GM18909 (cell line): Measurements from ENCODE around the gene GPR55.

Experiments
- ATAC-seq: cut with Tn5 transposase; IDR thresholded peaks from one replicate; pipeline ENCODE4 v1.9.1; 2021; ENCODE audit warnings: mild to moderate bottlenecking; ENCODE audit not compliant: unreplicated experiment, poor library complexity

GPR55 gene

DNA sequence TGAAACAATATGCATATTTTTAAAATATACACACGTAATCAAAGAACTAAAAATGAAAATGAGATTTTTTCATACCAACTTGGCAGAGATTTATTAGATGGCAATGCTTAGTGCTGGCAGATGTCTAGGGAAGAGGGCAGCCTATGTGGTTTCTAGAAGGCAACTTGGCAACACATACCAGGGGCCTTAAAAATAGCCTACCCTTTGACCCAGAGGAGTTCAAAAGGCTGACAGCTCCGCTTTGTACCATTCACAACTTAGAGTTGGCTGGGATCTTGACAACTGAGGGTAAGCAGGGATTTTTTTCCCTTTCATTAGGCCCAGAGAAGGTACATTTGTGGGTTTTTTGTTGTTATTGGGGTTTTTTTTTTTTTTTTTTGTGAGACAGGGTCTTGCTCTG is 26.4 kb upstream of the GPR55 start:
- ATAC-seq, result no peak

DNA sequence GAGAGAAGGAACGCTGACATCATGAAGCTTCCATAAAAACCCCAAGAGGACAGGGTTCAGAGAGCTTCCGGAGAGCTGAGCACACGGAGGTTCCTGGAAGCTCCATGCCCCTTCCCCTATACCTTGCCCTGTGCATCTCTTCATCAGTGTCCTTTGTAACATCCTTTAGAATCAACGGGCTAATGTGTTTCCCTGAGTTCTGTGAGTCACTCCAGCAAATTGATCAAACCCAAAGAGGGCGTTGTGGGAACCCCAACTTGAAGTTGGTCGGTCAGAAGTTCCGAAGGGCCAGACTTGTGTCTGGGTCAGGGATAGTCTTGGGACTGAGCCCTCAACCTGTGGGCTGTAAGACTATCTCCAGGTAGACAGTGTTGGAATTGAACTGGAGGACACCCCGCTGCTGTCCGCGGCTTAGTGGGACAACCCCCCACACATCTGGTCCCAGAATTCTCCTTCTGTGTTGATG is 25.9 kb upstream of the GPR55 start:
- ATAC-seq, result no peak

DNA sequence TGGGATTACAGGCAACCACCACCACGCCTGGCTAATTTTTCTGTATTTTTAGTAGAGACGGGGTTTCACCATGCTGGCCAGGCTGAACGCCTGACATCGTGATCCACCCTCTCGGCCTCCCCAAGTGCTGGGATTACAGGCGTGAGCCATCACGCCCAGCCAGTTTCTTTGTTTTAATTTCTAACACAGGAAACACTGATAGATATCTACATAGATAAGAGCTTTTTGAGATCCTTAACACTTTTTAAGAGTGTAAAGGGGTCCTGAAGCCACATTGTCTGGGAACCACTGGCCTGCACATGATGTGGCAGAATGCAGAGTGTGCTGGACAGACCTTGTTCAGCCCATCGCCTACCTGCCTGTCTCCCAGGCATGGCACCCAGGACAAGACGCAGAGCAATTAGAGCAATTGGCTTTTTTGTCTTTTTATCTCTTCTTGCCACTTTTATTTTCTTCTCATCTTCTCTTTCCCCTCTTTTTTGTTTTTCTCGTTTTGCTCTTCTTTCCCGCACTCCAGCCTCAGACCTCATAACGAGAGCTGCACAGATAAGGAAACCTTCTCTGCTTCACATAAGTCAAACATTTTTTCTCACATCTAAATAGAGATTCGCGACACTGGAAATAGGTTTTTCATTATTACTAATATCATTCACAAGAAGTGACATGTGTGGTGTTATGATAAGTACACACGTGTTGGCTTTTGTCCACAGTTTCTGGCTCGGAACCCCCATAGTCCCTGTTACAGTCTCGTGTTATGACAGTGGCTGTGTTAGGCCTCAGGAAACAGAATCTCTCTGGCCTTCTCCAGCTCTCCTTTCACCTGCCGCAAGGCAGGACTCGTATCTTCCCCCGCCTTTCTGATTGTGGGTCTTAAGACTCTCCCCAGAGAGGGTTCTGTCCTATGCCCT is 25.2 kb upstream of the GPR55 start:
- peak; percentile 60 for ATAC-seq

DNA sequence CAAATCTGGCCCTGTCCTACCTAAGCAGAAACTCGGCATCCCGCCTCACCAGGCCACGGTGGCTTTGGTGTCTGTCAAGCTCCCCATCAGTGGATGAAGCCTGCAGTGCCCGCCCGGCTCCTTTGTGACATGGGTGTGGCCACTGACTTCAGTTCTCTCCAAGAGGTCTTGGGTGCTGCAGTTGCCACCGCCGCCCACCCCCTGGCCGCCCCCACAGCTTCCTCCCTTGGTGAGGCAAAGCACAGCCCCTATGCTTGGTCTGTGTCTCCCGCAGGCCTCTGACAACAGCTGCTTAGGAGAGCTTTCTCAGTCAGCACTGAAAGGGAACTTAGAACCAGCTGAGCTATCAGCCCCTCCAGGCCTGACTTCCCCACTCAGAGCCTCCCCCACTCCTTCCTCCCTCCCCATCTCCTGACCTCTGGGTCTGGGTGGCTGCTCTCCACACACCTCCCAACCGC is 22.9 kb upstream of the GPR55 start:
- ATAC-seq, result no peak

DNA sequence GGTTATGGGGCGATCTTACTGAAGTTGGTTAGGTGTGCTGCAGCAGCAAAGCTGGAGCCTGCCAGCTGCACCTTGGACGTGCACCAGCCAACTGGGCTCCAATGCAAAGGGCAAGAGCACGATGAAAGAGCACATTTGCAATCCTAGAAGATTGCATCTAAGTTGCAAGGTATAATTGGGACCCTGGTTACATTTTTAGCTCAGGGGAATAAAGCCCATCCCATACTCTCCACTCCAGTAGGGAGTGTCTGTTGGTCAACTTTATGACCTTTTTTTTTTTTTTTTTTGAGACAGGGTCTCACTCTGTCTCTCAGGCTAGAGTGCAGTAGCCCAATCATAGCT is 22.2 kb upstream of the GPR55 start:
- ATAC-seq, result no peak

DNA sequence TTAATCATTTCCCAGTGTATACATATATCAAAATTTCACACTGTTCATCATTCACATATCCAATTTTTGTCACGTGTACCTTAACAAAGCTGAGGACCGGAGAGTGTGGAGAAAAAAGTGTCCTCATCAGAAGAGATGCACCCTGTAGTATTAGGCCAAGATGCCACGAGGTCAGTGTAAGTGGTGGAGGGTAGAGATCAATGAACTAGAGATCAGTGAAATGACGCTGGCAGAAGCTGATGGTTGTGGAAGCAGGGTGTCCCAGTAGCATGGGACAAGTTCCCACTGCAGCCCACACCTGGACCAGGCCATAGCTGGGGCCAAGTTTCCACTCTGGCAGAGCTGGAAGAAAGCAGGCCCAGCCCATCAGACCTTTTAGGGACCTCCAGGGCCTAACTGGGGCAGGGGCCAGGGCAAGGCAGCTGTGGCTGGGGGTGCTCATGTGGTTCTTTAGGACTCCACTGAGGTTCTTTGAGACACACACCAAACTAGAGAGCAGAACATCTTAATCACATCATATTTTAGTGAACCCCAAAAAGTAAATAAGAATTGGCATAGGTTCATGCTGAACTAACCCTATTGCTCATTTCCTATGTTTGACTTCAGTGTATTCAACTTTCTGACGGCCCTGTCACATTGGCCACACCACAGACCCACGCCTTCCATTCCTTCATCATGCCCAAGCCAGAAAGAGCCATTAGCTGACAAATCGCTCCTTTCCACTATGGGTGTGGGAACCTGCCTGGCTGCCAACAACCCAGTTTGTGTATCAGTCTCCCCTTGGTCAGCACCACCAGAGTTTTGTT is 21.6 kb upstream of the GPR55 start:
- ATAC-seq, result no peak

DNA sequence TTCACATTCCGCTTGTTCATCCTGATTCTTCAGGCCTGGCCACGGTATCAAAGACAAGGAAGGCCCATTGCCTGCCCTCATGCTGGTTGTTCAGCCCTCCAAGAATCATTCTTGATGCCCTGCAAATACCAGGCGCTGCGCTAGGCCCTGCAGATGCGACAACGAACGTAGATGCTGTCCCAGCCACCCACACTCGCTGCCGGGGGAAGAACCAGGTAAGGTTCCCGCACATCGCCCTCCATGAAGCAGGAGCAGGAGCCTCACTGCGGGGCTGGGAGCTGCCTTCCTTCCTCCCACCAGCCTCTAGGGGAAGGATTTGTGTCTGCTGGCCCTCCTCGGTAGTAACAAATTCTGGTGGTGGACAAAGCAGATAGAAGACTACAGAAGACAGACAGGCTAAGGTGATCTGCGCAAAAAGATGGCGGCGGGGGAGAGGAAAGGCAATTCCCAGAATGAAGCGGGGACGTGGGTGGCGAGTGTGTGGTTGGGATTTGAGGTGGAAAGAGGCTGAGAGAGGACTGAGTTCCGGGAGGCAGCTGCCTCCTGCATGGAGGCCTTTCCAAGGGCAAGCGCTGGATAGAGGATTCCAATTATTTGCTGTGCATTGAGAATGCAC is 19.8 kb upstream of the GPR55 start:
- ATAC-seq, result no peak

DNA sequence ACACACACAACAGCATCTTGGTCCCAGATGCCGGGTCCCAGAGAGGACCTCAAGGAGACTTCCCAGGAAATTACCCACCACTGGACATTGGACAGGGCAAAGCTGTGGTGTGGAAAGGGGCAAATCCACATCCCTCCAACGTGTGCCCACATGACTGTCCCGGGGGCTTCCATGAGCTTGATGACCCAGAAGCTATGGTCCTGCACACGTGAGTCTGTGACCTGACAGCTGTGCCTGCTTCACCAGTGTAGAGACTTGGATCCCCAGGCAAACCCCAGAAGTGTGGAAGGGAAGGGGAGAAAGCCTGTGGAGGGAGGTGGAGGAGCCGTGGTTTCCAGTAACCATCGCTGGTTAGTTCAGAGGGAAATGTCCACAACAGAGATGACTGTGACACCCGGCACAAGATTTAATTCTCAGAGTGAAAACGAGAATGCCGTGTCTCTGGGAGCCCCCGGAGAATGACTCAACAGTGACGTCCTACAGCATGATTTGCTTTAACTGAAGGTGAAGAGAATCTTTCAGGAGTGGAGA is 19.1 kb upstream of the GPR55 start:
- ATAC-seq, result peak; percentile 58

DNA sequence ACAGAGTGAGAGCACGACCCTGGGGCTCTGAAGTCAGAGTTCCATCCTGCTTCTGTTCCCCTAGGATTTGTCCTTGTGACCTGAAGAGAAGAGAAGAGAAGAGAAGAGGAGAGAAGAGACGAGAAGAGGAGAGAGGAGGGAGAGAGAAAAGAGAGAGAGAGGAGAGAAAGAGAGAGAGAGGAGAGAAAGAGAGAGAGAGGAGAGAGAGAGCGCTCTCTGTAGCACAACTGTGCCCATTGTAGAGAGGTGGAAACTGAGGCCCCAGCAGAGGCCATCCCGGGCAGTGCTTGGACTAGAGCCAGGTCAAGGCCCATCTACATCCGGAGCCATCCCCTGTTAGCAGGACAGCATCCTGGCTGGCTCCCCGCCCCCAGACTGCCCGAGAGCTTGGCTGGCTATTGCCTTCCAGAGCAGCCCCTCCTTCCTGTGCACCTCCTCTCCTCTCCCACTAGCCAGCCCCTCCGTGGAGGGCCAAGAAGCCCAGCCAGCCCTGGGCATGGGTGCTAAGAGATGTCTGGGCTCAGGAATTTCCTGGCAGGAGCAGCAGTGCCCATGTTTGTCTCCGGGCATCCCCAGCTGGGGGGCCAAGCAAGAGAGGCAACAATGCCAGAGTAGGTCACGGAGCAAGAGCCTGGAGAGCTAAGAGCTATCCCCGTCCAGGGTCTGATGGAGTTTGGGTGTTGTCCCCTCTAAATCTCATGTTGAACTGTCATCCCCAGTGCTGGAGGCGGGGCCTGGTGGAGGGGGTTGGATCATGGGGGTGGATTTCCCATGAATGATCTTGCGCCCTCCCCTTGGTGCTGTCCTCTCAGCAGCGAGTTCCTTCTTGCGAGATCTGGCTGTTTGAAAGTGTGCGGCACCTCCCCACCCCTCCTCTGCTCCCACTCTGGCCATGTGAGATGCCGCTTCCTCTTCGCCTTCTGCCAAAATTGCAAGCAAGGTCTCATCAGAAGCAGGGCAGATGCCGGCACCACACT is 18.2 kb upstream of the GPR55 start:
- peak; percentile 73 for ATAC-seq

DNA sequence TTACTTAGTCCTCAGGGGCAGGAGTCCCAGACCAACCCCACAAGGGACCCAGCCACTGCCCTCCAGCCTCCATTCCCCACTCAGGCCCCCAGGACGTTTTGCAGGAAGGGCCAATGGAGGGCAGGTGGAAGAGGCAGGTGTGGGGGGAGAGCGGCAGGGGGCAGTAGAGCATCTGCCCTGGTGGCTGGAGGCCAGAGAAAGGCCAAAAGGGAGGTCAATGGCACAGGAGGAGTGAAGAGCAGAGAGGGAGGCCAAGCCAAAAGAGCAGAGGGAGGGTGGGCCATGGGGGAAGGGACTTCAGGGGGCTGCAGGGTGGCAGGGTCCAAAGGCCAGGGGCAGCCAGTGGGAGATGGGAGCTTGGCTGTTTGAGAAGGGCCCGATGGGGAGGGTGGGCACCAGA is 17.3 kb upstream of the GPR55 start:
- ATAC-seq, result no peak

DNA sequence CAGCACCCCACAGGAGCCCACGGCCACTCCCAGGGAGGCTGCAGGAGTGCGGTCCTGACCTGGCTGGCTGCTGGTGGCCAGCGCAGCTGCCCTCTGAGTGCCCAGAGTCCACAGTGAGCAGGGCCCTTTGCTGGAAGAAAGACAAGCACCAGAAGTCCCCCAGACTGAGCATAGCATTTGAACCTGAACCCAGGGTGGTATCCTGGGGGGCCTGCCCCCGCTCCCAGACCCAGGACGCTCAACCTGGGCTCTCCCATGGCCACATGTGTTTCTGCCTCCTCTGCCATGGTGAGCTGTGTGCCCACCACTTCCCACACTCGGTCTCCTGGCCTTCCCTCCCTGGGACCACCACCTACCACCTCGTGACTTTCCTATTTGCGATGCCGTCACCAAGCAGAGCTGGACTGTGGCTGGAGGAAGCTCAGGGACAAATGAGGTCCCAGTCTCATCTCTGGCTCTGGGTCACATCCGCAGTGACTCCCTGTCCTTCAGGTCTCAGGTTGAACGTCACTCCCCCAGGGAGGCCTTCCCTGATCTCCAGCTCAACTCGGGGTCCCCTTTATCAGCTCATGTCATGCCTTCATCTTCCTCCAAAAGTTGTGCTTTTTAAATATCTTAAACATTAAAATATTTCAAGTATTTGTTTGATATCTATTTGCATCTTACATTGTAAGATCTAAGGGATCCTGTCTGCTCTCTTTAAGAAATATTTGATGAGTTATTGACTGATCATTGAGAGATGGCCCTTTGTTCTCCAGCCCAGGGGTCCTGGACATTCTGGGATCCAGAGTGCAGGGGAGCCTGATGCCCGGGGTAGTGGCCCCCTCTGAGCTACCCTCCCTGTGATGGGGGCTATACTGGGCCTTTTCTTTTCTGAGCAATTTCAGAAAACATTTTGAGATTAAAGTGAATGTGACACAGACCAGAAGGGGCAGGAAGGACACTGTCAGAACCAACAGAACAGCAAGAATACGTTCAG is 16.4 kb upstream of the GPR55 start:
- ATAC-seq, result no peak

DNA sequence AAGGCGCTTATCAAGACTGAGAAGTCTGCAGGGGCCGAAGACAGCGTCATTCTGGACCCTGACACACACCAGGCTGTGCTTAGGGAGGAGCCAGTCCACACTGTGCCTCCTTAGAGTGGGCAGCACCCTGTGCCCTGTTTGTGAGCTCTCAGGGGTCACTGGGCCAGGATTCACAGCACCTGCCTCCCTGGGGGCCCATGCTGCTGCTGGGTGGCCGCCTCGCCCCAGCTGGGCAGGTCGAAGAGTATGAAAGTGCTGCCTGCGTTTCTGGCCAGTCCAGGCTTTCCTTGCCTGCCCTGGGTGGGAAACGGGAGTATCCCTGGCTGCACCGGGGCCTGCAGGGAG is 15.4 kb upstream of the GPR55 start:
- no peak for ATAC-seq

DNA sequence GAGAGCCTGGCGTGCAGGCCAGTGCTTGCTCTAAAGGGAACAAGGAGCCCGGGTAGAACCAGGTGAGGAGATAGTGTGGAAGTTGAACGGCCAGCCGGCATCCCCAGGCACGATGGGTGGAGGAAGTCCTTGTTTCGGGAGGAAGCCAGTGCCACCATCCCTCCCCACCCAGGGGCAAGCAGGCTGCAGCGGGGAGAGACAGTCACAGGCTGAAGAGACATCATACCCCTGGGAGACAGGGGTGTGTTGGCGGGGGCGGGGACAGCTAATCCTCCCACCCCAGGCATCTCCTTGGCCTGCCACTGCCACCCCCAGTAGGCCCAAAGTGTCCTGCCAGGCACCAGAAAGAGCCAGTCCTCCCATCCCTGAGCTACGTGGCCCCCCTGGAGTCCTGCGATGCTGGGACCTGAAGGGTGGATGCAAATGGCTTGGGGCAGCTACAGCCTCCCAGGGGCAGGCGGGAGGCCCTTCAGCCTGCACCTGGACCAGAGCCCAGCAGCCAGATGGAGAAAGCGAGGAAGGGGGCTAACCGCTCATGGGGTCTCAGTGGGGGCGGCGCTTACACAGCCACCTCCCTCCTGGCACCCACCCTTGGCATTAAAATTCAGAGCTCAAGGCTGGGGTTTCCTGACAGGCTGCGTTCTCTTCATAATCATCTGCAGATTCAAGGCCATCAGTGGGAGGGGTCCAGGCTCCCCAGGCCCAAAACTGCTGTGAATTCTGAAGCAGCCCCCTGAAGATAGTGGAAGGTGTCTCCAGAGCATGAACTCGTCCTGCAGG is 14.8 kb upstream of the GPR55 start:
- ATAC-seq, result no peak

DNA sequence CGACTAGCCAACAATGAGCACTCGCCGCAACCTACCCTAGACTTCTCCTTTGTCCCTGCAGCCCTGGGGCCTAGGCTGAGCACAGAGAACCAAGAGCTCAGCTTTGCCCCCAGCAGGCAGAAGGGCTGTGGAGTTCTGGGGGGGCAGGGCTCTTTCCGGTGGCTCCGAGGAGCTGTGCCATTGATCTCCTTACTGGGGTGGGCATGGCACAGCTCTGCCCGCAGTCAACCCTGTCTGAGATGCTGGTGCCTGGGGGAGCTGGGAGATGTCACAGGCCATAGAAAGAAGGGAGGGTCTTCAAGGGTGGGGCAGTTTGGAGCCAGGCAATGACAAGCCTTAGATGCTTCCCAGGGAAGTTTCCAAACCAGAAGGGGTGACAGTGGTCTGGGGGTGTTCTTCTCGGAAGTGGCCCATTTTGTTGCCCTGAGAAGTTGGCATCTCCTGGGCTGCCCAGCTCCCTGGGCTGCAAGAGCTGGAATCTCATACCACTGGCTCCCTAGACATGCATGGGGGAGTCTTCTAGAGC is 14.1 kb upstream of the GPR55 start:
- no peak for ATAC-seq

DNA sequence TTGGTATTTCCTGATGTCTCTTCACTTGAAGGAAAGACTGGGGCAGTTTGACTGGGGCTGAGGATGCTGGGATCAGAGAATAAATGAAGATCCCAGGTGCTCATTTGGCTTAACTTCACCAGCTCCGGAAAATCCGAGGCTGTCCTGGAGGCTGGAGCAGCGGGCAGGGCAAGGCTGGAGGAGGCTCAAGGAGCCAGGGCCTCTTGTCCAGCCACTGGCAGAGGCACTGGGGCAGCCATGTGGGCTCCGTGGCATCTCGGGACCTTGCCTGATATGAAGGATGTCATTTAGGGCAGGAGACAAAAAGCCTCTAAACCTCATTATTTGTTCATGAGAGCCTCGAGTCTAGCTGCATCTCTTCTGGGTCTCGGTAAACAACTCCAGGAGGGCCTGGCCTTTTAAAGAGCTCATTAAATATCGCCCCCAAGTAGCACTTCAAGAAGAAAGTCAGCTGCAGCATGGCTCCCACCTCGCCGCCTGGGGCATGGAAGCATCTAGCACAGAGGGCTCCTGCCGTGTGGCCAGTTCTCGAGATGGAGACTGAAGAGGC is 13.5 kb upstream of the GPR55 start:
- ATAC-seq, result no peak

DNA sequence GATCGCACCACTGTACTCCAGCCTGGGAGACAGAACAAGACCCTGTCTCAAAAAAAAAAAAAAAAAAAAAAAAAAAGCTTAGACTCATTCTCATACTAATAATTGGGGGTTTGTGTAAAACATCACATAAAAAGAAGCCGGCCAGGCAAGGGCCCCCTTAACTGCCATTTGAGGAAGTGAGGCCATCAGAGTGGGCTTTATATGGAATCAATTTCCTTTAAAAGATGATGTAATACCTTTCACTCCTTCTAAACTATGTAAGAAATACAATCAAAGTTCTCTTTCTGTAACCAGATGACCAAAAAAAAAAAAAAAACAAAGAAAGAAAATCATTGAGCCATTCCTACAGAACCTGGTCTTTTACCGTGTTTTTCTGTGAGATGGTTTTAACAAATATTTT is 13.1 kb upstream of the GPR55 start:
- no peak for ATAC-seq

DNA sequence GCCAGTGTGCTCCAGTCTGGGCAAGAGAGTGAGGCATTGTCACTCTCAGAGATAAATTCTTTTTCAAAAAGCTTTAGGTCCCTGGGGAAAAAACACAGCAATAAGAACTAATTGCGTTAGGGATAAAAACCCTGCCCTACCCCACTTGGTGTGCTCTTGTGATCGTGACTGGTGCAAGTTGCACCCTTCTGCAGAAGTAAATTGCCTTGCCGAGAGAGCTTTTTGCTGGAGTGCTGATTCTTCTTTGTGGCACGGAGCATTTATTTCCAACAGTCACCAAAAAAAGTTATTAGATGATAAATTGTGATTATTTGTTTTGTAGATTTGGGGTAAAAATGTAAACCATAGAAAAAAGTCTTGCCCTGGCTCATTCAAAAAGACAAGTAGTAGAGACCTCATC is 12.3 kb upstream of the GPR55 start:
- no peak for ATAC-seq
